ENCODE measurements around the gene TMEM131L.

- no peak for TF ChIP-seq CTCF (IDR thresholded peaks at IDR 0.05)
- TF ChIP-seq ZFX (IDR thresholded peaks at IDR 0.05; ENCODE audit: borderline replicate concordance): no peak
Observed at GRCh38 chr4:153560908-153561307, 94.7 kb downstream of the TMEM131L start.
